Measurements from ENCODE around the gene TOP2B.

The TOP2B gene

GRCh38 chr3:25563601-25564000, 101.1 kb downstream of the TOP2B start:
- no peak for DNase-seq (ENCODE audit: low read depth in 3 of 3, low spot score in 1 of 3)

DNA sequence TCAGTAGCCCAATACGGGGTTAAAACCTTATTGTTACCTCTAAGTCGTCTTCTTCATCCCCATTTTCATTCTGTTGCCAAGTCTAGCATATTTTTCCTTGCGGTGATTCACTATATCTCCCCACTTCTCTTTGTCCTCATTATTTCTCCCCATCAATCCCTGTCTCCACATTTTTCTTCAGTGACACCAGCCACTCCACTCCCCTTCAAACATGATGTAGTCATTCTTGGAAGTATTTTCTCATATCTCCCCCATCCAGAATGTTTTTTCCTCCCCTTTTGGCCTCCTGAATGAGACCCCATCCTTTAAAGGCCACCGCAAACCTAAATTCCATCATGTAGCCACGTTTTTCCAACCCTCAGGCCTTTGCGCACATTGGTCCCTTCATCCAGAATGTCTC, 105.9 kb downstream of the TOP2B start:
- no peak for DNase-seq (ENCODE audit: low read depth in 3 of 3, low spot score in 1 of 3)

- no peak for DNase-seq (ENCODE audit: low read depth in 3 of 3, low spot score in 1 of 3)
These were observed 106.6 kb downstream of the TOP2B start for GRCh38 chr3:25558121-25558520.

GRCh38 chr3:25557694-25558093, 107.0 kb downstream of the TOP2B start:
- no peak for DNase-seq (ENCODE audit: low read depth in 3 of 3, low spot score in 1 of 3)

DNA sequence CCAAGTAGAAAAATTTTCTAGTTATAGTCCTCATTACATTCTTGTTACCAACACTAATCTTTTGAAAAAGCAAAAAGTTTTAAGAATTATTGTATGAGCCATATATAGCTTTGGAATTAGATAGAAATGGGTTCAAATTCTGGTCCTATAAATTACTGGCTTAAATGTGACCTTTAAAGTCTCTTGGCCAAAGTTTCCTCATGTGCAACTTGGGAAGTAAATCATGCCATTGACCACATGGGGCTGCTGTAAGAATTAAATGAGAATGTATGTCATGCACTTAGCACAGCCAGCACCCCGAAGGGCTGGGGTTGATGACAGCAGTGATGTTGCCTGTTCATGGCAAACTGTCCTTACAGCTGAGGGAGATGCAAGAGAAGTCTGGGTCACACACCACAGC, 108.3 kb downstream of the TOP2B start:
- no peak for DNase-seq (ENCODE audit: low read depth in 3 of 3, low spot score in 1 of 3)

- DNase-seq (ENCODE audit: low read depth in 3 of 3, low spot score in 1 of 3): no peak
These were observed 108.8 kb downstream of the TOP2B start for GRCh38 chr3:25555695-25556437.

DNA sequence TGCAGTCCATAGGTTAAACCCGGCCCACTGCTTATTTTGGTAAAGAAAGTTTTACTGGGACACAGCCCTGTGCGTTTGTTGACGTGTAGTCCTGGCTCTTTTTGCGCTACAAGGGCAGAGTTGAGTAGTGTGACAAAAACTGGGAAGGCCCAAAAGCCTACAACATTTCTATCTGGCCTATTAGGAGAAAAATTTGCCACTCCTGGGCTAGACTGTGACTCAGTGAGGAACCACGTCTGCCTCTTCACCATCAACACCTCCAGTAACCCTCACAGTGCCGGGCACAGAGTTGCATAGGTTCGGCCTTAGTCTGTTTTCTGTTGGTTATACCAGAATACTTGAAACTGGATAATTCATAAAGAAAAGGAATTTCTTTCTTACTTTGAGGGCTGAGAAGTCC, 110.3 kb downstream of the TOP2B start:
- no peak for DNase-seq (ENCODE audit: low read depth in 3 of 3, low spot score in 1 of 3)

- no peak for DNase-seq (ENCODE audit: low read depth in 3 of 3, low spot score in 1 of 3)
These were observed 112.5 kb downstream of the TOP2B start for GRCh38 chr3:25552251-25552650.

DNA sequence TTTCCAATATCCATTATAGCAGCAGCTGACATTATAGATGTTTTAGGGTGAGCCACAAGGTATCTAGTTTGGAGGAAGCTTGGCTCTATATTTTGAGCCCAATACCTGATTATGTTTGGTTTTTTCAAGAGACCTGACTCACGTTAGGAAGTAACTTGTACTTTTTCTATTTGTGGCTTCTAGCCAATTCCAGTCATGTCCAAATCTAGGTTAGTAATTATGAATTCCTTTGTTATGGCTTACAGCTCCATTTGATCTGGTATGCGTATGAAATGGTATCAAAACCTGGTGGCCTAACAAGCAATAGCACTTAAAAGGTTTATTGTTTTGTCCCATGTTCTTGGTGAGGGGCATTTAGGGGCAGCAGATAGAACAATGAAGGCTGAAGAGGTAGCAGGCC, 115.9 kb downstream of the TOP2B start:
- no peak for DNase-seq (ENCODE audit: low read depth in 3 of 3, low spot score in 1 of 3)

- DNase-seq (ENCODE audit: low read depth in 3 of 3, low spot score in 1 of 3): no peak
These were observed 116.6 kb downstream of the TOP2B start for GRCh38 chr3:25547943-25548674.

All from stimulated activated CD4-positive, alpha-beta T cell treated with anti-CD3 and anti-CD28 coated beads, TNF-alpha, amount 100 ng/mL, for 1 hour (primary cell).